Thoracic aorta (tissue), 2 donors: ENCODE results near the gene PALD1. TPM values are rescaled to one million over a fixed set of nuclear protein-coding genes. Genes with fewer than 3 reads are reported as not detected.

Experiments
- ATAC-seq: fragments of 150-250 bp; one replicate; pipeline ENCODE4 v1.8.0; 2017; ENCODE audit warnings: low read depth; ENCODE audit not compliant: insufficient number of reproducible peaks, low FRiP score
- DNase-seq: peaks from one replicate; pipeline ENCODE4 v3.0.0-alpha.2; 2020; ENCODE audit warnings: low spot score
- H3K27ac ChIP-seq, 2 donors: fragments of 200-600 bp; sonication (generic); 1 replicate in 1 of 2; 2 replicates in 1 of 2; pipeline ENCODE4 v1.5.1; 2016; ENCODE audit warnings: mild to moderate bottlenecking in 2 of 2, moderate library complexity in 2 of 2
- H3K27me3 ChIP-seq: fragments of 200-600 bp; sonication (generic); replicated peaks from 2 replicates; pipeline ENCODE4 v1.6.0; 2016; ENCODE audit warnings: mild to moderate bottlenecking; ENCODE audit not compliant: insufficient read depth
- H3K36me3 ChIP-seq: fragments of 200-600 bp; sonication (generic); one replicate; pipeline ENCODE4 v1.5.1; 2016
- H3K4me1 ChIP-seq, 2 donors: fragments of 200-600 bp; sonication (generic); 1 replicate in 1 of 2; 2 replicates in 1 of 2; pipeline versions ENCODE4 v1.5.1 to v1.6.0; 2016; ENCODE audit warnings: low read depth in 2 of 2, mild to moderate bottlenecking in 1 of 2; ENCODE audit not compliant: control insufficient read depth in 1 of 2
- H3K4me3 ChIP-seq: fragments of 200-600 bp; sonication (generic); 2 replicates; pipeline ENCODE4 v1.5.1; 2016; ENCODE audit warnings: mild to moderate bottlenecking
- H3K9me3 ChIP-seq: fragments of 200-600 bp; sonication (generic); 2 replicates; pipeline ENCODE4 v1.5.1; 2016
- total RNA-seq, 2 donors: library from RNA; depleted of rRNA; stranded (reverse); fragments of >200 nt; gene quantifications; one replicate each; pipeline versions ENCODE4 v1.1.0 to v1.2.3, GENCODE V29; 2016
- TF ChIP-seq, protein P1 (sequence below): fragments of 200-600 bp; sonication (generic); IDR thresholded peaks from one replicate; pipeline ENCODE4 v1.5.1; 2019; ENCODE audit warnings: antibody characterized with exemption

PALD1 gene
- total RNA-seq, 2 donors from 2014 or later, result 19.5 to 19.7 TPM

DNA sequence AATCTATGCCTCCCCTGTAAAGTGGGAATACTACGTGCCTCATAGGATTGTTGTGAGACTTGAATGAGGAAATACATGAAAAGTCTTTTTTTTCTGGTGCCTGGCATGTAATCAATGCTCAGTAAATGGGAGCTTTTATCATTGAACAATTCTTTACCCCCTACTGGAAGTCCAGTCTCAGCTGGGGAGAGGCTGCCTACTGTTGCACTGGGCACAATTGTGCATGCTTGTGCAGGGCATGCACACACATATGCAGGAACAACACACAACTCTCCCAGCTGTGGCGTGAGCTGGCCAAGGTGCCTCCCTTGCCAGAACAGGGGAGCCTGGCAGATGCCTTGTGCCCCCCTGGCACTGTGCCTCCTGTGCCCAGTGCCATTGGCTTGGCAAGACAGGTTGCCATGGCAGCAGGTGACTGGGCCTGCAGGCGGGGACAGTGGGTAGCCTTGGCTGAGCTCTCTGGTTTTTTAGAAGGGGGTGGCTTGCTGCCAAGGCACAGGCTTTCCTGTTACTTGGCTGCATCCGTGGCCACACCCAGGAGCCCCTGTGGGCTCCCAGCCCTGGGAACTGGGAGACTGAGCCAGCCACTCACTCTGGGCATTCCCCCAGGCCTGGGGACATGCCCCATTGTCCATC lies 16.1 kb upstream of the PALD1 start:
- Histone ChIP-seq H3K36me3 (no peaks in the 10 kb centered on the region), H3K4me1 (peaks cover 16 to 35% of the 10 kb centered on the region in 2 donors), H3K4me3 (no peak overlapping the region), H3K9me3 (no peaks in the 10 kb centered on the region), H3K27me3 (no peaks in the 10 kb centered on the region), H3K27ac (peak overlapping the region in 1 of 2 donors; percentile 31)
- DNase-seq (peak; percentile 73), ATAC-seq (peak; percentile 53)
- TF ChIP-seq, protein P1, sequence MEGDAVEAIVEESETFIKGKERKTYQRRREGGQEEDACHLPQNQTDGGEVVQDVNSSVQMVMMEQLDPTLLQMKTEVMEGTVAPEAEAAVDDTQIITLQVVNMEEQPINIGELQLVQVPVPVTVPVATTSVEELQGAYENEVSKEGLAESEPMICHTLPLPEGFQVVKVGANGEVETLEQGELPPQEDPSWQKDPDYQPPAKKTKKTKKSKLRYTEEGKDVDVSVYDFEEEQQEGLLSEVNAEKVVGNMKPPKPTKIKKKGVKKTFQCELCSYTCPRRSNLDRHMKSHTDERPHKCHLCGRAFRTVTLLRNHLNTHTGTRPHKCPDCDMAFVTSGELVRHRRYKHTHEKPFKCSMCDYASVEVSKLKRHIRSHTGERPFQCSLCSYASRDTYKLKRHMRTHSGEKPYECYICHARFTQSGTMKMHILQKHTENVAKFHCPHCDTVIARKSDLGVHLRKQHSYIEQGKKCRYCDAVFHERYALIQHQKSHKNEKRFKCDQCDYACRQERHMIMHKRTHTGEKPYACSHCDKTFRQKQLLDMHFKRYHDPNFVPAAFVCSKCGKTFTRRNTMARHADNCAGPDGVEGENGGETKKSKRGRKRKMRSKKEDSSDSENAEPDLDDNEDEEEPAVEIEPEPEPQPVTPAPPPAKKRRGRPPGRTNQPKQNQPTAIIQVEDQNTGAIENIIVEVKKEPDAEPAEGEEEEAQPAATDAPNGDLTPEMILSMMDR, result no peak

DNA sequence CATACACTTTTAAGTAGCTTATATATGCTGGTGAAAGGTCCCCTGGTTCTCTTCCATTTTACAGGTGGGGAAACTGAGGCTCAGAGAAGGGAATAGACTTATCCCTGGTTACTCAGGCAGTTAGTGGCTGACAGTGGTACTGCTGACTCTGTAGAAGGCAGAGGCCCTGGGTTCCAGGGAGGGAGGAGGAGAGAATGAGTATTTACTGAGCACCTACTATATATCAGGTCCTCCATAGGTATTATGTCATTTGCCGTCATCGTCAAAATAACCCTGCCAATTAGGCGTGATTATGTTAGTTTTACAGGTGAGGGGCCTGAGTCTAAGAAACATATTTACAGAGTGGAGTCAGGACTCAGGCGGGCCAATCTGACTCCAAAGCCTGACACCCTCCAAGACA lies 13.3 kb upstream of the PALD1 start:
- peaks cover 7 to 16% of the 10 kb centered on the region in 2 donors for H3K4me1 ChIP-seq
- ATAC-seq, result no peak

DNA sequence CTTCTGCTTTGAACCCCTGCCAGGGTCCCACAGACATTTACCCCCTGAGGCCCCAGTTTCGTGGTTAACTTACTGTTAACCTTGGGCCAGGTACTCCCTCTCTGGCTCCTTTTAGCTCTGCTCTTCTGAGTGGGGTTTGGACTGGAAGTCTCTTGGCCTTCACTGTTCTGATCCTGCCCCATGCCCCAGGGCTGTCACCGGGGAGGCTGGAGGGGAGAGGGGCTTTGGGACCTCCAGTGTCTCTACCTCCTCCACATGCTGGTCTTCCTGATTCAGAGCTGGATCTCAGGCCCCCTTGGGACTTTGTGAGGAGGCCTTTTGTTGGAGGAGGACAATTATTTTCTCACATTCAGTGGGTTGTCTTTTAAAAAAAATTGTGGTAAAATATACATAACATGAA lies 12.7 kb upstream of the PALD1 start:
- no peak for ATAC-seq
- Histone ChIP-seq H3K36me3 (no peaks in the 10 kb centered on the region), H3K4me3 (no peak overlapping the region), H3K9me3 (no peaks in the 10 kb centered on the region), H3K27me3 (no peaks in the 10 kb centered on the region), H3K27ac (no peak overlapping the region), H3K4me1 (peaks cover 7 to 16% of the 10 kb centered on the region in 2 donors)
- TF ChIP-seq, protein P1, result no peak
- no peak for DNase-seq

More for the DNA sequence above, 13.3 kb upstream of the PALD1 start:
- TF ChIP-seq, protein P1, result no peak
- Histone ChIP-seq H3K9me3 (no peaks in the 10 kb centered on the region), H3K36me3 (no peaks in the 10 kb centered on the region), H3K27ac (no peak overlapping the region), H3K4me3 (no peak overlapping the region), H3K27me3 (no peaks in the 10 kb centered on the region)
- DNase-seq, result no peak

GRCh38 chr10:70466951-70467350 lies 11.6 kb upstream of the PALD1 start:
- Histone ChIP-seq H3K27me3 (no peaks in the 10 kb centered on the region), H3K4me3 (no peak overlapping the region)
- DNase-seq, result no peak

DNA sequence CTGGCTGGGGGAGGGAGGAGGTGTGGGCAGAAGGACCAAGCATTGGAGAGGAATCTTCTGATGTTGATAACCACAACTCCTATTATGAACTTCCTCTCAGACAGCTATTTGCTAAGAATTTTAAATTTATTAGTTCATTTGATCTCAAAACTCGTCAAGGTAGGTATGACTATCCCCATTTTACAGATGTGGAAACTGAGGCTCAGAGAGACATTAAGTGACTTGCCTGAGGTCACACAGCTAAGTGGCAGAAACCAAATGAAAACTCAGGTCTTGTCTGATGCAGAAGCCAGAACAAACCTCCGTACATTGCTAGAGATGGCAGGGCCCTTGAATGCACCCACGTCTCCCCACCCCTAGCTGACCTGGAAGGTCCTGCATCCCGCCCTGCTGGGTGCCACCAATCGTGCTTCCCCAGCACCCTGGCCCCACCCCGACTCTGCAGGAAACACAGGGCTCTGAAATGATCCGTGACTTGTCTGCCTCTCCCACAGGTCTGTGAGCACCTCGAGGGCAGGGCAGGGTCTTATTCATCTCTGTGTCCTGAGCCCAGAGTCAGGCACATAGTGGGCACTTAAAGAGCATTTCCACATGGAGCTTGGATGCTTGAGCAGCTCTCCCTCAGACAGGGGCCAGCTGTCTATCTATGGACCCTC lies 5.6 kb upstream of the PALD1 start:
- ATAC-seq (no peak), DNase-seq (no peak)
- no peaks in the 10 kb centered on the region for H3K27me3 ChIP-seq

More at GRCh38 chr10:70466951-70467350, 11.6 kb upstream of the PALD1 start:
- H3K4me1 ChIP-seq, result peaks cover 7 to 11% of the 10 kb centered on the region in 2 donors
- H3K36me3 ChIP-seq, result no peaks in the 10 kb centered on the region
- no peak for ATAC-seq
- TF ChIP-seq, protein P1, result no peak
- H3K27ac ChIP-seq, result no peak overlapping the region
- H3K9me3 ChIP-seq, result no peaks in the 10 kb centered on the region

More for the DNA sequence above, 5.6 kb upstream of the PALD1 start:
- H3K4me3 ChIP-seq, result no peak overlapping the region
- peaks cover 4 to 5% of the 10 kb centered on the region in 2 donors for H3K4me1 ChIP-seq
- no peak overlapping the region for H3K27ac ChIP-seq
- H3K9me3 ChIP-seq, result no peaks in the 10 kb centered on the region
- no peaks in the 10 kb centered on the region for H3K36me3 ChIP-seq
- TF ChIP-seq, protein P1, result no peak
